ENCODE measurements around the gene RAB26. TPM values are rescaled to one million over a fixed set of nuclear protein-coding genes. Genes with fewer than 3 reads are reported as not detected.

The RAB26 gene
- total RNA-seq, 2 experiments from 2014 or later, result 0.68 to 0.70 TPM

DNA sequence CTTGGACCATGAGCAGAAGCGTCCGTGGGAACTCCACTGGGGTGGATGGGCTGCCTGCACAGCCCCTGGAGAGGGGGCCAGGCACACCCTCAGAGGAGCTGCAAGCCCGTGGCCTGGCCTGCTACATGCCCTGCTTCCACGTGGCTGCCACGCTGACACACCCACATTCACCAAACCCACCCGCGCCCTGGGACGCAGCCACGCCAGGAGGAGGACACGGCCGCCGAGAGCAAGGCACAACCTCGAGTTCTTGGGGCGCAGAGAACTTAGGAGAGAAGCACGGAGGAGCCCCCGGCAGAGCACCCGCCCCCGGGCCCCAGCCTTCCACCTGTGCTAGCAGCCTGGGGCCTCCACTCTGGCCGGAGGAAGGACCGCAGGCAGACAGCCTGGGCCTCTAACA lies 29.1 kb downstream of the RAB26 start:
- Mint-ChIP-seq H3K4me1 (no peaks in the 10 kb centered on the region), H3K9me3 (ENCODE audit: low read depth) (no peaks in the 10 kb centered on the region), H3K36me3 (peaks cover 9% of the 10 kb centered on the region), H3K4me3 (no peak overlapping the region), H3K27ac (no peak overlapping the region), H3K27me3 (no peaks in the 10 kb centered on the region)
- DNase-seq (no peak), ATAC-seq (no peak)
- CTCF ChIA-PET, result no interaction called here

DNA sequence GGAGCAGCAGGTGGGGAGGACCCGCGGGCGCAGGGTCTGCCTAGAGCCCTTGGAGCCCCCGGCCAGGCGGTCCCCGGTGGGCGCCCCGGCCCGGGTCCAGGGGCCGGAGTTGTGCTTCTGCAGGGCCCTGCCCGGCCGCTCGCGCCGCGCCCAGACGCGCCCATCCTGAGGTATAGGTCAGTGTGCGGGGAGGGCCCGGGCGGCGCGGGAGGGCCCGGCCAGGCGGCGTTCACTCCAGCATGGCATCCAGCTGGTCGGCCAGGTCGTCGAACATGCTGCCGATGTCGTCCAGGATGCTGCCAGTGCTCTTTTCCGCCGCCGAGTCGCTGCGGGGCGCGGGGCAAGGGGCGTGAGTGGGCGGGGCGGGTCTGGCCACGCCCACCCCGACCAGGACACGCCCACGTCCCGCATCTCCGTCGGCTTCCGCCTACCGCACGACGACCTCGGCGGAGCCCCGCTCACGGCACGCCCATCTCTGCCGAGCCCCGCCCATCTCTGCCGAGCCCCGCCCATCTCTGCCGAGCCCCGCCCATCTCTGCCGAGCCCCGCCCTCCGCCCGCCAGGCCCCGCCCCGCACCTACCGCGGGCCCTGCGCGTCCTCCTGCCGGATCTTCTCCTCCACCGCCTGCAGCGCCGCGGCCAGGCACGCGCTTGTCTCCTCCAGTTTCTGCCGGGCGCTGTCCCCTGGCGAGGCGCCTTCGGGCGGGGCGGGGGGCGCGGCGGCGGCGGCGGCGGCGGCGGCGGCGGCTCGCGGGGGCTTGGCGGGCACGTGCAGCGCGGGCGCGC lies 30.1 kb downstream of the RAB26 start:
- Mint-ChIP-seq H3K9me3 (ENCODE audit: low read depth) (no peaks in the 10 kb centered on the region), H3K4me1 (no peaks in the 10 kb centered on the region), H3K27ac (no peak overlapping the region), H3K27me3 (no peaks in the 10 kb centered on the region), H3K4me3 (no peak overlapping the region), H3K36me3 (peaks cover 9% of the 10 kb centered on the region)
- CTCF ChIA-PET, result no interaction called here
- peak; percentile 43 for DNase-seq
- peak; percentile 63 for ATAC-seq

DNA sequence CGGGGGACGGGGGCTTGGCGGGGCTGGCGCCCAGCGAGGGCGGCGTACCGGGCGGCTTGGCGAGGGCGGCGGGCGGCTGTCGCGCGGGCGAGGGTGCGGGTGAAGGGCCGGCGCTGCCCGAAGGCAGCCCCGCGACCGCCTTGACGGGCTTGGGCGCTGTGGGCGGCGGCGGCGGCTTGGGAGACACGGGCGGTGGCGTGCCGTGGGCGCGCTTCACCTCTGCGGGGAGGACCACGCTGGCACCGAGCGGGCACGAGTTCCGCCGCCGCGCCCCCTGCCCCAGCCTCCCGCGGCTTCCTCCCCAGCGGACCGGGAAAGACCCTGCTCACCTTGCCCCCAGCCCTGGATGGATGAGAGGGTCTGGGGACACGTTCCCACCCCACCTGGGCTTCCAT lies 30.7 kb downstream of the RAB26 start:
- H3K4me1 Mint-ChIP-seq, result no peaks in the 10 kb centered on the region
- ATAC-seq (no peak), DNase-seq (no peak)
- no peaks in the 10 kb centered on the region for H3K9me3 Mint-ChIP-seq (ENCODE audit: low read depth)
- H3K27ac Mint-ChIP-seq, result no peak overlapping the region
- H3K27me3 Mint-ChIP-seq, result no peaks in the 10 kb centered on the region
- peaks cover 9% of the 10 kb centered on the region for H3K36me3 Mint-ChIP-seq
- CTCF ChIA-PET, result no interaction called here
- H3K4me3 Mint-ChIP-seq, result no peak overlapping the region

DNA sequence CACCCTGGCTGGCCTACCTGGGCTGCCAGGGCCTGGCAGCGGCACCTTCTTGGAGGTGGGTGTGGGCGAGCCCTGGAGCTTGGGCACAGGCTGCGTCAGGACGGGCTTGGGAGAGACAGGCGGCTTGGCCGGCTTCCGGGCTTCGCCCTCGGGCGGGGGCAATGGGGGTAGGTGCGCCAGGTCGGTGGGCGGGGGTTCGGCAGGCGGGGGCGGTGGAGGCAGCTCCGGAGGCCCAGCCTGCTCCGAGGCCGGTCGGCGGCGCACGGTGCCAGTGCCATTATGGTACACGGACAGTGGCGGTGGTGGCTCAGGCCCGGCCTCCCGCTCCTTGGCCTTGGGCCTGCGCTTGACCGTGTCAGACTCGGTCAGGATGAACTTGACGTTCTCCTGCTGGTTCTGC lies 31.2 kb downstream of the RAB26 start:
- no peak overlapping the region for H3K4me3 Mint-ChIP-seq
- ATAC-seq (no peak), DNase-seq (no peak)
- CTCF ChIA-PET, result no interaction called here
- no peak overlapping the region for H3K27ac Mint-ChIP-seq
- no peaks in the 10 kb centered on the region for H3K4me1 Mint-ChIP-seq
- H3K27me3 Mint-ChIP-seq, result no peaks in the 10 kb centered on the region
- peaks cover 9% of the 10 kb centered on the region for H3K36me3 Mint-ChIP-seq
- no peaks in the 10 kb centered on the region for H3K9me3 Mint-ChIP-seq (ENCODE audit: low read depth)

DNA sequence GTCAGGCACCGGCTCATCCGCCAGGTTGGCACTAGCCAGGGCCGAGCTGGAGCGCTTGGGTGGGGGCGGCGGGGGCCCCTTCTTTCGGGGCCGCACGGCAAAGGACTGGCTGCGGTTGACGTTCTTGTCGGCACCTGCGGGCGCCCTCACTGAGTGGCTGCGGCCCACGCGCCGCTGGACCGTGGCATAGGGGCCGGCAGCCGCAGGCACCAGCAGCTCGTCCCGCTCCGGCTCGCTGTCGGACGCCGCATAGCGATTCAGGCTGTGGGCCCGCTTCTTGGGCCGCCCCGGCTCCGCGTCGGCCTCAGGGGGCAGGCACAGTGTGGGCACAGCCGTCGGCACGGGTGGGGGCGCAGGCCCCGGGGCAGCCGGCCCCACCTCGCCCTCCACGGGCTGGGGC lies 32.0 kb downstream of the RAB26 start:
- Mint-ChIP-seq H3K36me3 (peaks cover 9% of the 10 kb centered on the region), H3K9me3 (ENCODE audit: low read depth) (no peaks in the 10 kb centered on the region), H3K4me1 (no peaks in the 10 kb centered on the region), H3K4me3 (no peak overlapping the region), H3K27ac (no peak overlapping the region), H3K27me3 (no peaks in the 10 kb centered on the region)
- ATAC-seq (no peak), DNase-seq (no peak)
- CTCF ChIA-PET, result no interaction called here

DNA sequence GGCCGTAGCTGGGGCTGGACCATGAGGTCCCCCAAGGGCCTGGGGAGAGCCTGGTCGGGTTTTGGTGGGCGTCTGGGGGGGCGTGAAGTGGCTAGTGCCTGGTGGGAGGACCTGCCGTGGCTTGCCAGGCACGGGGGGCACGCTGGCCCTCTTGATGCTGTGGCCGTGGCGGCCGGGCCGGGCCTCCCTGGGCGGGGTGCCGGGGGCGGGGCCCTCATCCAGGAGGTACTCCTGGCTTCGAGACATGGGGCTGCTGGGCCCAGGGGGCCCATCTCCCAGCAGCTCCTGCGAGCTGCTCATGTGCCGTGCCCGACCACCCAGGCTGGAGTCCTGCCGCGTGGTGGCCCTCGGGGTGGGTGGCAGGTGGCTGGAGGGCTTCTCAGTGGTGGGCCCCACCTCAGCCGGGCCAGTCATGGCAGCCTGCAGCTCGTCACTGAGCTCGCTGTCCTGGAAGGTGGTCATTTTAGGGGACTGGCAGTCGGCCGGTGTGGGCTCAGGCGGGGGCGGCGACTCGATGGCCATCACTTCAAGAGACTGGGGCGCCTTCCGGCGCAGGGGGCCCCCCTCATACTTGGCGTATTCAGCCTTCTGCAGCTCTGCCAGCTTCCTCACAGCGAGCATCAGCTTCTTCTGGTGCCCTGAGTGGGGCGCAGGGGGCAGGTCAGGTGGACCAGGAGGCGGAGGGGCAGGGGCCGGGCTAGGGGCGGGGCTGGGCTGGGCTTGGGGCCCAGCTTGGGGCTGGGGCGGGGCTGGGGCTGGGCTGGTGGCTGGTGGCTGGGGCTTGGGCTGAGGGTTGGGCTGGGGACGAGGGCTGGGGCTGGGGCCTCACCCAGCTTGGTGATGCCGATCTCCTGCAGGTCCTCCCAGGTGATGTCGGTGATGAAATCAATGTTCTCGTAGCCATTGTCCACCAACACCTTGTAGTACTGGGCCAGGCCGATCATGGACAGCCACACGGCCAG lies 32.8 kb downstream of the RAB26 start:
- CTCF ChIA-PET, result no interaction called here
- H3K27ac Mint-ChIP-seq, result no peak overlapping the region
- H3K9me3 Mint-ChIP-seq (ENCODE audit: low read depth), result no peaks in the 10 kb centered on the region
- no peaks in the 10 kb centered on the region for H3K4me1 Mint-ChIP-seq
- DNase-seq (no peak), ATAC-seq (no peak)
- H3K36me3 Mint-ChIP-seq, result peaks cover 4% of the 10 kb centered on the region
- H3K4me3 Mint-ChIP-seq, result no peak overlapping the region
- H3K27me3 Mint-ChIP-seq, result no peaks in the 10 kb centered on the region

DNA sequence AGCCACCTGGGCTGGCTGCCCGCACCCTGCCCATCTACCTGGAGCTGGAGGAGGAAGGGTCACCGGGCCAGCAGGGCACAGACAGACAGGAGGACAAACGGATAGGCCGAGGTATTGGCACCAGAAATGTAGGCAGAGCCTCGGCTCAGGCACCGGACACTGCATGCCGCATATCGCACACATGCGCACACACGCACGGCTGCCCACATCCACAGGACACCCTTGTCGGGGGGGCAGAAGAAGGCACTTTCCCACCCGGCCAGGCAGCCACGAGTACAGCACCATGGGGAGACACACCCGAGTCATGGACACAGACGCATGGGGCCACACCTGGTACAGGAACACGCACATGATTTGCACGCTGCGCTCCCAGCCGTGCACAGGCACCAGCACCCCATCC lies 33.5 kb downstream of the RAB26 start:
- Mint-ChIP-seq H3K9me3 (ENCODE audit: low read depth) (no peaks in the 10 kb centered on the region), H3K27me3 (no peaks in the 10 kb centered on the region), H3K4me1 (no peaks in the 10 kb centered on the region), H3K36me3 (peaks cover 4% of the 10 kb centered on the region), H3K4me3 (no peak overlapping the region), H3K27ac (no peak overlapping the region)
- DNase-seq (no peak), ATAC-seq (no peak)
- CTCF ChIA-PET, result no interaction called here

DNA sequence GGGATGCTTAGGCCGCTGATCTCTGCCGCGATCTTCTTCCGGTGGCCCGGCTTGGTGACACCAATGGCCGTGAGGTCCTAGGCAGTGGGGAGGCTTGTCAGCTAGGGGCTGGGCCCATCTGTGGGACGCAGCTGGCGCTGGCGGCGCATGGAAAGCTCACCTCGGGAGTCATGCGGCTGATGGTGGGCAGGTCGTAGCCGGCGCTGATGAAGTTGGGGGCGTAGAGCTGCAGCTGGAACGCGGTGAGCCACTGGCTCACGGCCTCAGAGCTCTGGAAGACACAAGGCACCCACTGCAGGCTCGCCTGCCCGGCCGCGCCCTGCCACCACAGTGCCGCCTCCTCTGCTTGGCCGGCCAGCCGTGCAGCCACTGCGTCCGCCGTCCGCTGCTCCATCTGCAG lies 35.2 kb downstream of the RAB26 start:
- H3K9me3 Mint-ChIP-seq (ENCODE audit: low read depth), result no peaks in the 10 kb centered on the region
- CTCF ChIA-PET, result no interaction called here
- H3K36me3 Mint-ChIP-seq, result no peaks in the 10 kb centered on the region
- ATAC-seq (no peak), DNase-seq (no peak)
- H3K4me3 Mint-ChIP-seq, result no peak overlapping the region
- no peak overlapping the region for H3K27ac Mint-ChIP-seq
- H3K4me1 Mint-ChIP-seq, result no peaks in the 10 kb centered on the region
- H3K27me3 Mint-ChIP-seq, result no peaks in the 10 kb centered on the region

DNA sequence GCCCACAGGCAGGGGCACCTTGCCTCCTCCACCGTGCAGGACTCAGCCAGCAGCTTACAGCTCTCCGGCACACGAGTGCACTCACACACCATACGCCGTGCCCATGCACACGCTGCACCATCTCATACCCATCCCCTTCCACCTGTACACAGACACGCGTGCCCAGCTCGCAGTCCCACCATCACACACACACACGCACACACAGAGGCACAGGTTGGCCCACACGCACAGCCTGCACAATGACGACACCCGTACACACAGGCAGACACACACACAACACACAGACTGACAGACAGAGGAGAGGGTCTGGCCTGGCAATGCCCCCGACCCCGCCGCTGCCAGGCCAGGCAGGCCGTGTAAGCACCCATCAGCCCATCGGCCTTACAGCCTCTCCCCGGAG lies 35.9 kb downstream of the RAB26 start:
- ATAC-seq, result no peak
- DNase-seq, result no peak
- H3K4me3 Mint-ChIP-seq, result no peak overlapping the region
- no peaks in the 10 kb centered on the region for H3K4me1 Mint-ChIP-seq
- CTCF ChIA-PET, result no interaction called here
- H3K36me3 Mint-ChIP-seq, result no peaks in the 10 kb centered on the region
- no peak overlapping the region for H3K27ac Mint-ChIP-seq
- no peaks in the 10 kb centered on the region for H3K9me3 Mint-ChIP-seq (ENCODE audit: low read depth)
- no peaks in the 10 kb centered on the region for H3K27me3 Mint-ChIP-seq

DNA sequence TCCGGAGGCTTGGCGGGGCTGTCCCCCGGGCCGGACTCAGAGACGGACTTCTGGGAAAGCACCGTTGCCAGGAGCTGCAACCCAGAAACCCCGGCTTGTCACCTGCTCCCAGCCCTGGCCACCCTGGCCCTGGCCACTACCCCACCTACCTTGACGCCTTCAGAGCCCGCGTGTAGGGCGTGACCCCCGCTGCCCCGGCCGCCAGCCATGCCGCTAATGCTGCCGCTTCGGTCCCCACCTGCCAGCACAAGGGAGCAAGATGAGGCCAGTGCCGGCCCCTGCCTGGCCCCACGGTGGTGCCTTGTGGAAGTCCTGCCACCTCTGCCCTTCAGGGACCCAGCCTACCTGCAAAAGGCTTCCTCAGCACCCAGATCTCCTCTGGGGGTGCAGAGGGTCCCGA lies 36.5 kb downstream of the RAB26 start:
- DNase-seq, result no peak
- no peak overlapping the region for H3K27ac Mint-ChIP-seq
- no peaks in the 10 kb centered on the region for H3K36me3 Mint-ChIP-seq
- no peaks in the 10 kb centered on the region for H3K9me3 Mint-ChIP-seq (ENCODE audit: low read depth)
- CTCF ChIA-PET, result no interaction called here
- no peak overlapping the region for H3K4me3 Mint-ChIP-seq
- no peak for ATAC-seq
- H3K27me3 Mint-ChIP-seq, result no peaks in the 10 kb centered on the region
- H3K4me1 Mint-ChIP-seq, result no peaks in the 10 kb centered on the region

DNA sequence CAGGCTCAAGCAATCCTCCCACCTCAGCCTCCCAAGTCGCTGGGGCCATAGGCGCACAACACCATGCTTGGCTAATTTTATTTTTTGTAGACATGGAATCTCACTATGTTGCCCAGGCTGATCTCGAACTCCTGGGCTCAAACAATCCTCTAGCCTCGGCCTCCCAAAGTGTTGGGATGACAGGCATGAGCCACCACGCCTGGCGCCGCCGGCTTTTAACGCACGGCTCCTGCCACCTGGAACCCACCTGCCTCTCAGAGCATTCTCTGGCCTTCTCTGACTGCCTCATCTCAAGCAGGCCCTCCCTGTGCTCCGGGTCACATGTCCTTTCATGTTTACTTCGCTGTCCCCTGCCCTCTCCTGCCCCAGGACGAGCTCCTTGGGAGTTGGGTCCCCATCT lies 37.6 kb downstream of the RAB26 start:
- no peaks in the 10 kb centered on the region for H3K36me3 Mint-ChIP-seq
- H3K9me3 Mint-ChIP-seq (ENCODE audit: low read depth), result no peaks in the 10 kb centered on the region
- DNase-seq, result no peak
- H3K27ac Mint-ChIP-seq, result no peak overlapping the region
- CTCF ChIA-PET, result no interaction called here
- H3K4me3 Mint-ChIP-seq, result no peak overlapping the region
- no peak for ATAC-seq
- no peaks in the 10 kb centered on the region for H3K4me1 Mint-ChIP-seq
- H3K27me3 Mint-ChIP-seq, result no peaks in the 10 kb centered on the region

DNA sequence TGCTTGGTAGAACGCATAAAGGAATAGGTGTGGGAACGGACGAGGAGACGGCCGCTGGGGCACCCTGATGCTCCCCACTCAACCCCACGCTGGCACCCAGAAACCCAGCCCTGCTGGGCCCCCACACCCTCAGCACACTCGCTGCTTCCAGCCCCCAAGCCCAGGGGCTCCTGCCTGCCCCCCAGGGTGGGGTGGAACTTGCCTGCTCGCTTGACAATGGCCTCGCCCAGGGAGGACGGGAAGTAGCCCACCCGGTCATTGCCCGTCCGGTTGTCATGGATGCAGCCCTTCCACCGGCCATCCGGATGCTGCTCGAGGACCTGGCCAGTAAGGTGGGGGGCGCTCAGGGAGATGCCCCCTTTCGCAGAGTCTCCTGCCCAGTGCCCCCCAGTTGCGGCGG lies 38.1 kb downstream of the RAB26 start:
- H3K4me1 Mint-ChIP-seq, result no peaks in the 10 kb centered on the region
- no peak for DNase-seq
- no peak overlapping the region for H3K27ac Mint-ChIP-seq
- ATAC-seq, result no peak
- H3K27me3 Mint-ChIP-seq, result no peaks in the 10 kb centered on the region
- CTCF ChIA-PET, result no interaction called here
- no peaks in the 10 kb centered on the region for H3K36me3 Mint-ChIP-seq
- H3K4me3 Mint-ChIP-seq, result no peak overlapping the region
- H3K9me3 Mint-ChIP-seq (ENCODE audit: low read depth), result no peaks in the 10 kb centered on the region

DNA sequence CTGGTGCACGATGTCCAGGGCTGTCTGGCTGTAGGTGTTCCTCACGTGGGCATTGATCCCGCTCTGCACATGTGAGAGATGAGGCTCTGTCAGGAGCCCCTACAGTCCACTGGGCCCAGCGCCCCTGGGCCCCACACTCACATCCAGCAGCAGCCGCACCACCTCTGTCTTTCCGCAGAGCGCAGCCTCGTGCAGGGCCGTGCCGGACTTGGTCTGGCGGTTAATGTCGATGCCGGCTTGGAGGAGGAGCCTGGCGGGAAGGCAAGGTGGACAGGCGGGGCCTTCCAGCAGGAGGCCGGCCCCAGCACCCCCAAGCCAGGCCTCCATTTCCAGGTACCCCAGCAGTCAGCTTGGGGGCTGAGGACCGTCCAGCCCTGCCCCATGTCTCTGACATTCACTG lies 38.8 kb downstream of the RAB26 start:
- Mint-ChIP-seq H3K4me3 (no peak overlapping the region), H3K27ac (no peak overlapping the region), H3K4me1 (no peaks in the 10 kb centered on the region), H3K9me3 (ENCODE audit: low read depth) (no peaks in the 10 kb centered on the region), H3K36me3 (no peaks in the 10 kb centered on the region), H3K27me3 (no peaks in the 10 kb centered on the region)
- CTCF ChIA-PET, result no interaction called here
- ATAC-seq, result no peak
- no peak for DNase-seq

DNA sequence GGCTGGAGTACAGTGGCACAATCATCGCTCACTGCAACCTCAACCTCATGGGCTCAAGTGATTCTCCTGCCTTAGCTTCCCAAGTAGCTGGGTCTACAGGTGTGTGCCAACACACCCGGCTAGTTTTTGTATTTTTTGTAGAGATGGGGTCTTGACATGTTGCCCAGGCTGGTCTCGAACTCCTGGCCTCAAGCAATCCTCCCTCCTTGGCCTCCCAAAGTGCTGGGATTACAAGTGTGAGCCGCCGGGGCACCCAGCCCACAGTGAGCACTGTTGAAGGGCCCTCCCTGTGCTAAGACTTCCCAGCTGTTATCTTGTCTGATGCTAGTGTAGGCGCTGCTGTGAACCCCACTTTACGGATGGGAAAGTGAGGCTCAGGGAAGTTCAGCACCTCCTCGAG lies 40.0 kb downstream of the RAB26 start:
- ATAC-seq (no peak), DNase-seq (no peak)
- Mint-ChIP-seq H3K9me3 (ENCODE audit: low read depth) (no peaks in the 10 kb centered on the region), H3K27ac (no peak overlapping the region), H3K4me3 (no peak overlapping the region), H3K4me1 (no peaks in the 10 kb centered on the region), H3K36me3 (no peaks in the 10 kb centered on the region), H3K27me3 (no peaks in the 10 kb centered on the region)
- CTCF ChIA-PET, result no interaction called here
